LNCAP (cell line): Measurements from ENCODE around the gene VAMP5.

ENCODE experiments used
- TF ChIP-seq, protein P1 (sequence below): fragments of 450-650 bp; IDR thresholded peaks from 2 replicates; pipeline ENCODE4 v1.5.1; 2017; ENCODE audit warnings: mild to moderate bottlenecking

VAMP5 gene

GRCh38 chr2:85613717-85614515 lies 29.7 kb downstream of the VAMP5 start:
- TF ChIP-seq, protein P1, sequence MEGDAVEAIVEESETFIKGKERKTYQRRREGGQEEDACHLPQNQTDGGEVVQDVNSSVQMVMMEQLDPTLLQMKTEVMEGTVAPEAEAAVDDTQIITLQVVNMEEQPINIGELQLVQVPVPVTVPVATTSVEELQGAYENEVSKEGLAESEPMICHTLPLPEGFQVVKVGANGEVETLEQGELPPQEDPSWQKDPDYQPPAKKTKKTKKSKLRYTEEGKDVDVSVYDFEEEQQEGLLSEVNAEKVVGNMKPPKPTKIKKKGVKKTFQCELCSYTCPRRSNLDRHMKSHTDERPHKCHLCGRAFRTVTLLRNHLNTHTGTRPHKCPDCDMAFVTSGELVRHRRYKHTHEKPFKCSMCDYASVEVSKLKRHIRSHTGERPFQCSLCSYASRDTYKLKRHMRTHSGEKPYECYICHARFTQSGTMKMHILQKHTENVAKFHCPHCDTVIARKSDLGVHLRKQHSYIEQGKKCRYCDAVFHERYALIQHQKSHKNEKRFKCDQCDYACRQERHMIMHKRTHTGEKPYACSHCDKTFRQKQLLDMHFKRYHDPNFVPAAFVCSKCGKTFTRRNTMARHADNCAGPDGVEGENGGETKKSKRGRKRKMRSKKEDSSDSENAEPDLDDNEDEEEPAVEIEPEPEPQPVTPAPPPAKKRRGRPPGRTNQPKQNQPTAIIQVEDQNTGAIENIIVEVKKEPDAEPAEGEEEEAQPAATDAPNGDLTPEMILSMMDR = no peak

- TF ChIP-seq, protein P1 = no peak
These were observed 31.1 kb downstream of the VAMP5 start for GRCh38 chr2:85615413-85615728.

- TF ChIP-seq, protein P1 = no peak
These were observed 35.4 kb downstream of the VAMP5 start for GRCh38 chr2:85619617-85620016.

DNA sequence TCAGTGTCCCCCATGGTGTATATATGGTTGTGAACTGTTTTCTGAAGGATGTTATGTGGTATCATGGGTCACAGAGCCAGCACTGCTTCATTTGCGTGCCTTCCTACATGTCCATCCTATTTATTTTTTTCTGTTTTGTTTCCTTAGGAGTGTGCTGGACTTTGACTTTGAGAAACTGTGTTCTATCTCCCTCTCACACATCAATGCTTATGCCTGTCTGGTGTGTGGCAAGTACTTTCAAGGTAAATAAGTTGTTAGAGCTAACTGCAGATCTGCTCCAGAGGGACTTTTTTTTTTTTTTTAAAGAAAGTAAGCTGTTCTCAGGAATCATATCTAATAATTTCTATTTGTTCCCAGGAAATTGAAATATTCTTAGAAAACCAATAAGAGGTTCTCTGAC lies 37.1 kb downstream of the VAMP5 start:
- TF ChIP-seq, protein P1 = no peak

DNA sequence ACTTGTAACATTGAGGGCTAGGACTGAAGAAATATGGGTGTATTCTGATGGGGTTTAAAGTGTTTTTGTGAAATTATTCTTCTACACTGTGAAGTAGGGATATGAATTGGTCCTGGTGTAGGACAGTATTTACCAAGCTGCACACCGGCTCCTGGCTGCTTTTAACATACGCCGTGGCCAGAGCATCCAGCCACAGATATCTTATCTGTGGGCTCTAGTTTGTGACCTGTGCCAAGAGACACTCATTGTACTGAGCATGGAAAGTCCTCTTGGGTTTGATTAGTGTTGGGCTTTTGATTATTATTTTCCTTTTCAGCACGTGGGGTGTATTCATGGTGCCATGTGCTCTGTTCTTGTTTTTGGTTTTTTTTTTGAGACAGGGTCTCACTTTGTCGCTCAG lies 39.8 kb downstream of the VAMP5 start:
- TF ChIP-seq, protein P1 = no peak

DNA sequence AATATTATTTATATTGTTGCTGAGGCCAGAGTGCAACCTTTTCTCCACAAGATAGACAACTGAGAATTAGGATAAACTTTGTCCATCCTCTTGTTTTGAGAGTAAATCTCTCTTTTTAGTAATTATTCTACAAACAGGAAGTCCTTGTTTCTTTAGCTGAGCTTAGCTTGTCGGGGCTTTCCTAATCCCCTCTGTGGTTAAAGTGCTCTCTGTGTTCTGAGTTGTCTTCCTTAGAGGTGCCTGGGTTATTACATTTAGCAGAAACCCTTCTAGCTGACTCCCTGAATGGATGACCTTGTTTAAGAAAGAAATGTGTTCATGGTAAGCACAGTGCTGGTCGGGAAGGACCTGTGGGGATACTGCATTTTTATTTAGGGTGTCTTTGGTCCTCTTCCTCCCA lies 44.4 kb downstream of the VAMP5 start:
- TF ChIP-seq, protein P1 = no peak

DNA sequence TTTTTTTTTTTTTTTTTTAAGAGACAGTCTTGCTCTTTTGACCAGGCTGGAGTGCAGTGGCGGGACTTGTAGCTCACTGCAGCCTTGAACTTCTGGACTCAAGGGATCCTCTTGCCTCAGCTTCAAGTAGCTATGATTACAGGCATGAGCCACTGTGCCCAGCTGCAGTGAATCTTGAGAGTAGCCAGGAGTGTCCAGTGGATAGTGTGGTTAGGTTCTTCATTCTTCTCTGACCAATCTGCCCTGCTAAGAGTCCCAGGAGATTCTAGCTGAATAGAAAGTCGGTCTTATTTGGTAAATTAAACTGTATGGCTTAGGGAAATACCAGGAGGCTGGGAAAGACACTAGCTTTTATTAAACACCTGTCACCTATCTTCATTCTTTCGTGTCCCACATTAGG lies 47.1 kb downstream of the VAMP5 start:
- TF ChIP-seq, protein P1 = no peak

DNA sequence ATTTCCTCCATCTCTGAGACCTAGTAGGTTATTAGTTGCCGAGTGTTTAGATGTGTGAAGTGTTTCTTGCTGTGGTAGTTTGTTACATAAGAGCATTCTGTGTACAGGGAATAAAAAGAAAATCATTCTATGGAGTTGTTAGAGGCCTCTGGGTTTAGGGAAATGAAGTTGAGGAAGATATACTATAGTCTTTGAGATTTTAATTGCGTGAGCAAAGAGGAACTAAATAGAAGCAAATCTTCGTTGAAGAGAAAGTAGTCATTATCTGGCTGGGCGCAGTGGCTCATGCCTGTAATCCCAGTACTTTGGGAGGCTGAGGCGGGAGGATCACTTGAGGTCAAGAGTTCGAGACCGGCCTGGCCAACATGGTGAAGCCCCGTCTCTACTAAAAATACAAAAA lies 50.8 kb downstream of the VAMP5 start:
- TF ChIP-seq, protein P1 = no peak
